ENCODE measurements around the gene WDR83. TPM values are rescaled to one million over a fixed set of nuclear protein-coding genes. Genes with fewer than 3 reads are reported as not detected.

Gene WDR83
- total and polyA plus RNA-seq, 4 donors = 3.9 to 5.1 (median 4.2) TPM

GRCh38 chr19:12647490-12648071 lies 19.0 kb upstream of the WDR83 start:
- no peak for TF ChIP-seq FOXA1 (IDR thresholded peaks at IDR 0.05)
- TF ChIP-seq HNF4G (IDR thresholded peaks at IDR 0.05) = no peak
- peak; percentile 7 for TF ChIP-seq SP1 (IDR thresholded peaks at IDR 0.05)
- no peak for TF ChIP-seq HNF4A (conservative IDR thresholded peaks at IDR 0.05)
- Histone ChIP-seq H3K9ac (ENCODE audit: low read depth in 1 of 2, low read length in 2 of 2) (no peak overlapping the region), H3K4me1 (ENCODE audit: control insufficient read depth in 4 of 4, insufficient read depth in 4 of 4, low read length in 3 of 4) (peaks cover 5 to 8% (median 6%) of the 10 kb centered on the region in 4 donors), H3K27me3 (ENCODE audit: control insufficient read depth in 4 of 4, insufficient read depth in 4 of 4, low read length in 3 of 4) (no peaks in the 10 kb centered on the region), H3K4me3 (ENCODE audit: low read depth in 1 of 3, low read length in 3 of 3) (peak overlapping the region in 1 of 3 donors; percentile 18), H3K36me3 (ENCODE audit: control insufficient read depth in 4 of 4, insufficient read depth in 3 of 4, low read depth in 1 of 4, low read length in 3 of 4) (peaks cover 0 to 4% (median 0%) of the 10 kb centered on the region in 4 donors), H3K9me3 (ENCODE audit: control insufficient read depth in 4 of 4, low read length in 3 of 4) (no peaks in the 10 kb centered on the region), H3K27ac (ENCODE audit: low read depth in 1 of 2, low read length in 2 of 2) (no peak overlapping the region)
- DNase-seq (ENCODE audit: low spot score) = peak; percentile 86
- WGBS = 28% methylated on average over 31 of the region's 31 CpGs

DNA sequence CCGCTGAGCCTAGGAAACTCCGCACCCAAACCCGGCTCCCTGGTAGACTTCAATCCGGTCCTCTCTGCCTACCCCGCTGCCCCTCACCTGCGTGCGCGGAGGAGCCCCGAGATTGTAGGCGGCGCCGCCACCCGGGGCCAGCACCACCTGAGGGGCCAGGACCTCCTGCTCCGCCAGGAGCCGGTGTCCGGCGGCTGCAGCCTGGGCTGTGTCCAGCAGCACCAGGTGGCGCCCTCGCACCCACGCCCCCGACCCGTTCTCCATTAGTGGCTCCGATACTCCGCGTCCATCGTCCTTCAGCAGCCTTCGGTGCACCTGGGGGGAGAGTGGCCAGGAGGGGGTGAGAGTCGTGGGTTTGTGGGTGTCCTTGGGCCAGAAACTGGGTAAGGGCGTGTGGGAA lies 18.5 kb upstream of the WDR83 start:
- Histone ChIP-seq H3K27me3 (ENCODE audit: control insufficient read depth in 4 of 4, insufficient read depth in 4 of 4, low read length in 3 of 4) (no peaks in the 10 kb centered on the region), H3K9ac (ENCODE audit: low read depth in 1 of 2, low read length in 2 of 2) (no peak overlapping the region), H3K36me3 (ENCODE audit: control insufficient read depth in 4 of 4, insufficient read depth in 3 of 4, low read depth in 1 of 4, low read length in 3 of 4) (peaks cover 0 to 4% (median 0%) of the 10 kb centered on the region in 4 donors), H3K4me3 (ENCODE audit: low read depth in 1 of 3, low read length in 3 of 3) (peak overlapping the region in 1 of 3 donors; percentile 18), H3K27ac (ENCODE audit: low read depth in 1 of 2, low read length in 2 of 2) (no peak overlapping the region), H3K9me3 (ENCODE audit: control insufficient read depth in 4 of 4, low read length in 3 of 4) (no peaks in the 10 kb centered on the region), H3K4me1 (ENCODE audit: control insufficient read depth in 4 of 4, insufficient read depth in 4 of 4, low read length in 3 of 4) (peaks cover 5 to 8% (median 6%) of the 10 kb centered on the region in 4 donors)
- 25% methylated on average over 29 of the region's 29 CpGs for WGBS
- TF ChIP-seq HNF4G (IDR thresholded peaks at IDR 0.05) (no peak), FOXA1 (IDR thresholded peaks at IDR 0.05) (no peak), TAF1 (conservative IDR thresholded peaks at IDR 0.05) (no peak), CTCF (IDR thresholded peaks at IDR 0.05; ENCODE audit: low read depth, low read length, missing input control) (peak; percentile 10), RAD21 (IDR thresholded peaks at IDR 0.05) (peak in 1 of 2 donors; percentile 24), JUND (IDR thresholded peaks at IDR 0.05) (no peak)
- DNase-seq (ENCODE audit: low spot score) = peak; percentile 43

DNA sequence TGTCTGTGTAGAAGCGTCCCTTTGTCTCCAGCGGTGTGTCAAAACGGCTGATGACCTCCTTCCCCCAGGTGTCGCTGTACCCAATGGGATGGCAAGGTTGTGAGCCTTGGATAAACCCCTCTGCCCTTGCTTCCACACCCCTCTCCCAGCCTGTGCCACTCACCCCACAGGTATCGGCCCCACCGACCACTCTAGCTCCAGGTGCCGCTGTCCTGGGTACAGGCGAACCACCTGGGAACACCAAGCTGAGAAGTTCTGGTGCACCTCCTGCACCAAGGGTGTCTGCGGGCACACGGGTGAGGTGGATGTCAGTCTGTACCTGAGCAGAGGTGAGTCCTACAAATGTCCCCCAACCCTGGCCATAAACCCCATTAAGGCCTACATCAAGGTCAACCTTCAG lies 16.7 kb upstream of the WDR83 start:
- Histone ChIP-seq H3K9me3 (ENCODE audit: control insufficient read depth in 4 of 4, low read length in 3 of 4) (no peaks in the 10 kb centered on the region), H3K9ac (ENCODE audit: low read depth in 1 of 2, low read length in 2 of 2) (no peak overlapping the region), H3K36me3 (ENCODE audit: control insufficient read depth in 4 of 4, insufficient read depth in 3 of 4, low read depth in 1 of 4, low read length in 3 of 4) (peaks cover 0 to 5% (median under 1%) of the 10 kb centered on the region in 4 donors), H3K4me1 (ENCODE audit: control insufficient read depth in 4 of 4, insufficient read depth in 4 of 4, low read length in 3 of 4) (peaks cover 5 to 8% (median 6%) of the 10 kb centered on the region in 4 donors), H3K27me3 (ENCODE audit: control insufficient read depth in 4 of 4, insufficient read depth in 4 of 4, low read length in 3 of 4) (no peaks in the 10 kb centered on the region), H3K27ac (ENCODE audit: low read depth in 1 of 2, low read length in 2 of 2) (no peak overlapping the region), H3K4me3 (ENCODE audit: low read depth in 1 of 3, low read length in 3 of 3) (no peak overlapping the region)
- WGBS = 96% methylated on average over 10 of the region's 10 CpGs
- no peak for DNase-seq (ENCODE audit: low spot score)
- TF ChIP-seq JUND (IDR thresholded peaks at IDR 0.05) (no peak), FOXA1 (IDR thresholded peaks at IDR 0.05) (no peak), HNF4A (conservative IDR thresholded peaks at IDR 0.05) (no peak), ZBTB33 (IDR thresholded peaks at IDR 0.05) (no peak), ATF3 (IDR thresholded peaks at IDR 0.05) (no peak), FOXA2 (IDR thresholded peaks at IDR 0.05) (no peak), TAF1 (conservative IDR thresholded peaks at IDR 0.05) (no peak), HNF4G (IDR thresholded peaks at IDR 0.05) (no peak), EGR1 (IDR thresholded peaks at IDR 0.05; ENCODE audit: low read depth in 2 of 2) (no peak), GABPA (IDR thresholded peaks at IDR 0.05 in 1 of 2, conservative IDR thresholded peaks at IDR 0.05 in 1 of 2) (no peak), YY1 (IDR thresholded peaks at IDR 0.05) (no peak)
- TF ChIP-seq, protein P1, sequence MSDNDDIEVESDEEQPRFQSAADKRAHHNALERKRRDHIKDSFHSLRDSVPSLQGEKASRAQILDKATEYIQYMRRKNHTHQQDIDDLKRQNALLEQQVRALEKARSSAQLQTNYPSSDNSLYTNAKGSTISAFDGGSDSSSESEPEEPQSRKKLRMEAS (IDR thresholded peaks at IDR 0.05) = no peak
